Kidney epithelial cell (primary cell): ENCODE measurements around the gene BUB1. TPM values are rescaled to one million over a fixed set of nuclear protein-coding genes. Genes with fewer than 3 reads are reported as not detected.

Experiments
- DNase-seq: peaks from one replicate; pipeline ENCODE4 v3.0.0-alpha.2; 2010; ENCODE audit warnings: low read depth
- H3K27me3 ChIP-seq: 2 replicates; pipeline ENCODE4 v1.6.0; 2011; ENCODE audit warnings: low read length; ENCODE audit not compliant: control insufficient read depth, insufficient read depth
- H3K36me3 ChIP-seq: 2 replicates; pipeline ENCODE4 v1.5.1; 2011; ENCODE audit warnings: low read length; ENCODE audit not compliant: control insufficient read depth, insufficient read depth
- H3K4me3 ChIP-seq: 2 replicates; pipeline ENCODE4 v1.5.1; 2011; ENCODE audit warnings: low read depth, mild to moderate bottlenecking, control low read depth, low read length
- CTCF ChIP-seq: IDR thresholded peaks from 2 replicates; pipeline ENCODE4 v1.5.1; 2011; ENCODE audit warnings: mild to moderate bottlenecking, moderate library complexity, low read length, control low read depth, inconsistent platforms; ENCODE audit not compliant: insufficient read depth, poor library complexity, severe bottlenecking
- total RNA-seq: library from RNA; depleted of rRNA; stranded (reverse); fragments of >200 nt; gene quantifications from 2 replicates; pipeline ENCODE4 v1.2.3, GENCODE V29; 2015

BUB1 gene
- total RNA-seq, 1 donor from 2014 or later, result 10.2 TPM

- Histone ChIP-seq H3K4me3 (no peak overlapping the region), H3K36me3 (no peaks in the 10 kb centered on the region), H3K27me3 (no peaks in the 10 kb centered on the region)
- no peak for TF ChIP-seq CTCF
- DNase-seq, result no peak
These were observed 8.8 kb downstream of the BUB1 start for GRCh38 chr2:110669079-110669478.

- DNase-seq, result no peak
- no peaks in the 10 kb centered on the region for H3K27me3 ChIP-seq
- no peak for TF ChIP-seq CTCF
- no peaks in the 10 kb centered on the region for H3K36me3 ChIP-seq
- H3K4me3 ChIP-seq, result no peak overlapping the region
These were observed 10.8 kb downstream of the BUB1 start for GRCh38 chr2:110667071-110667470.

GRCh38 chr2:110664135-110664534 lies 13.7 kb downstream of the BUB1 start:
- Histone ChIP-seq H3K27me3 (no peaks in the 10 kb centered on the region), H3K36me3 (peaks cover 1% of the 10 kb centered on the region), H3K4me3 (no peak overlapping the region)
- TF ChIP-seq CTCF, result no peak
- DNase-seq, result no peak

- Histone ChIP-seq H3K36me3 (peaks cover 1% of the 10 kb centered on the region), H3K4me3 (no peak overlapping the region), H3K27me3 (no peaks in the 10 kb centered on the region)
- no peak for DNase-seq
- TF ChIP-seq CTCF, result no peak
These were observed 15.3 kb downstream of the BUB1 start for GRCh38 chr2:110662560-110662959.

GRCh38 chr2:110660558-110660957 lies 17.3 kb downstream of the BUB1 start:
- no peak for DNase-seq
- Histone ChIP-seq H3K36me3 (peaks cover 1% of the 10 kb centered on the region), H3K27me3 (no peaks in the 10 kb centered on the region), H3K4me3 (no peak overlapping the region)
- TF ChIP-seq CTCF, result no peak

GRCh38 chr2:110659248-110659647 lies 18.6 kb downstream of the BUB1 start:
- Histone ChIP-seq H3K27me3 (no peaks in the 10 kb centered on the region), H3K36me3 (peaks cover 1% of the 10 kb centered on the region), H3K4me3 (no peak overlapping the region)
- TF ChIP-seq CTCF, result no peak
- DNase-seq, result no peak
